CD4-positive, alpha-beta memory T cell (primary cell): ENCODE results near the gene FBXO10. TPM values are rescaled to one million over a fixed set of nuclear protein-coding genes. Genes with fewer than 3 reads are reported as not detected.
A peak's percentile ranks its signal among the peaks of the same experiment; 100 is the strongest.

Source experiments
- CTCF ChIA-PET: fragments of 350-600 bp; sonication (Branson Sonifier 250); formaldehyde crosslinking; loops from one replicate; lab custom pipeline; 2021; ENCODE audit warnings: inconsistent platforms; ENCODE audit not compliant: partially characterized antibody; lab: Charles Lee
- POLR2A ChIA-PET: fragments of 350-600 bp; sonication (Branson Sonifier 250); formaldehyde crosslinking; loops from one replicate; lab custom pipeline; 2021; ENCODE audit not compliant: partially characterized antibody; lab: Charles Lee
- DNase-seq, 5 donors: peaks; one replicate each; pipeline versions ENCODE4 v3.0.0 to v3.0.0-alpha.2; 2020 to 2022; ENCODE audit warnings: mixed read lengths in 1 of 5
- H3K27ac ChIP-seq: one replicate; pipeline ENCODE4 v1.7.0; 2013; ENCODE audit warnings: low read depth, low read length
- H3K27me3 ChIP-seq: 2 replicates; pipeline ENCODE4 v1.7.0; 2013; ENCODE audit warnings: mild to moderate bottlenecking, low read length, moderate library complexity; ENCODE audit not compliant: insufficient read depth
- H3K36me3 ChIP-seq: 2 replicates; pipeline ENCODE4 v1.7.0; 2013; ENCODE audit warnings: mild to moderate bottlenecking, low read length, moderate library complexity; ENCODE audit not compliant: insufficient read depth
- H3K4me1 ChIP-seq: 2 replicates; pipeline ENCODE4 v1.7.0; 2013; ENCODE audit warnings: mild to moderate bottlenecking, low read length, moderate library complexity; ENCODE audit not compliant: insufficient read depth
- H3K4me3 ChIP-seq, 2 donors: one replicate each; pipeline ENCODE4 v1.7.0; 2013; ENCODE audit warnings: low read length in 2 of 2, mild to moderate bottlenecking in 1 of 2
- H3K9me3 ChIP-seq, 2 donors: one replicate each; pipeline ENCODE4 v1.7.0; 2013; ENCODE audit warnings: low read length in 2 of 2, control low read depth in 1 of 2; ENCODE audit not compliant: control insufficient read depth in 1 of 2
- H3K27ac Mint-ChIP-seq, 7 donors: one replicate each; pipeline ENCODE4 v1.8.0; 2020 to 2021; ENCODE audit warnings: mixed read lengths in 7 of 7, mild to moderate bottlenecking in 6 of 7, inconsistent platforms in 3 of 7, moderate library complexity in 3 of 7
- H3K27me3 Mint-ChIP-seq, 2 donors: one replicate each; pipeline ENCODE4 v1.8.0; 2020 to 2021; ENCODE audit warnings: mixed read lengths in 2 of 2
- H3K36me3 Mint-ChIP-seq, 2 donors: one replicate each; pipeline ENCODE4 v1.8.0; 2020 to 2021; ENCODE audit warnings: mixed read lengths in 2 of 2, inconsistent platforms in 1 of 2, mild to moderate bottlenecking in 1 of 2
- H3K4me1 Mint-ChIP-seq, 4 donors: one replicate each; pipeline ENCODE4 v1.8.0; 2020 to 2021; ENCODE audit warnings: mixed read lengths in 4 of 4, mild to moderate bottlenecking in 1 of 4
- H3K4me3 Mint-ChIP-seq, 8 donors: one replicate each; pipeline ENCODE4 v1.8.0; 2020 to 2021; ENCODE audit warnings: mixed read lengths in 8 of 8, mild to moderate bottlenecking in 7 of 8, moderate library complexity in 6 of 8, inconsistent platforms in 3 of 8
- H3K9me3 Mint-ChIP-seq, 8 donors: one replicate each; pipeline ENCODE4 v1.8.0; 2020 to 2021; ENCODE audit warnings: mixed read lengths in 8 of 8, mild to moderate bottlenecking in 5 of 8, inconsistent platforms in 3 of 8, moderate library complexity in 1 of 8
- intact Hi-C: fragments of 100-400 bp; cut with micrococcal nuclease; formaldehyde crosslinking; loops from one replicate; pipeline ENCODE4 v1.15.1; 2023
- polyA plus RNA-seq, 2 donors: library from polyadenylated mRNA; unstranded; fragments of 300-500 nt; fragmentation: Illumina TruSeq; gene quantifications; one replicate each; pipeline ENCODE4 v1.2.3, GENCODE V29; 2021
- total RNA-seq, 2 experiments: library from RNA; stranded (reverse); gene quantifications; one replicate each; pipeline ENCODE4 v1.2.3, GENCODE V29; 2021

FBXO10 gene
- total and polyA plus RNA-seq, 4 experiments from 2014 or later: 3.2 to 6.1 (median 5.2) TPM

GRCh38 chr9:37466037-37466709, 110.0 kb downstream of the FBXO10 start:
- H3K27me3 ChIP-seq: no peaks in the 10 kb centered on the region
- intact Hi-C loops: loop anchor here (5.0 to 10.0 kb wide), 2 partner anchors 111 to 289 kb away; partner anchors contain the start of genes FBXO10 and TRMT10B
- peaks cover 0 to 2% (median 0%) of the 10 kb centered on the region in 8 donors for H3K9me3 Mint-ChIP-seq
- peak overlapping the region; percentile 72 to 73 for H3K4me3 ChIP-seq
- H3K4me1 Mint-ChIP-seq: peaks cover 20 to 51% (median 29%) of the 10 kb centered on the region in 4 donors
- H3K9me3 ChIP-seq: no peaks in the 10 kb centered on the region
- ChIA-PET CTCF (interaction anchor here (0.6 to 1.2 kb wide), 2 partner anchors 15 to 113 kb away, joined by 3 to 4 read pairs; no protein-coding TSS in a partner anchor), POLR2A (interaction anchor here (1.0 to 4.4 kb wide), 14 partner anchors 12 to 1276 kb away, joined by 3 to 60 read pairs (median 3); partner anchors contain the start of genes DCAF10, GRHPR, POLR1E and TOMM5)
- H3K36me3 ChIP-seq: no peaks in the 10 kb centered on the region
- peak in 3 of 5 donors; percentile 14 to 54 (median 23) for DNase-seq
- peaks cover 32% of the 10 kb centered on the region for H3K4me1 ChIP-seq
- H3K27ac ChIP-seq: peak overlapping the region; percentile 96
- peak overlapping the region; percentile 95 to 99 (median 98) for H3K27ac Mint-ChIP-seq
- no peaks in the 10 kb centered on the region for H3K27me3 Mint-ChIP-seq
- peak overlapping the region; percentile 93 to 99 (median 96) for H3K4me3 Mint-ChIP-seq
- H3K36me3 Mint-ChIP-seq: peaks cover 0 to 22% of the 10 kb centered on the region in 2 donors

GRCh38 chr9:37465249-37466036, 110.7 kb downstream of the FBXO10 start, which contains the start of gene ZBTB5:
Gene ZBTB5 (minus strand): TSS chr9:37465450. CDS start chr9:37442551, 22,899 bp downstream.
- H3K27me3 ChIP-seq: no peaks in the 10 kb centered on the region
- H3K36me3 ChIP-seq: no peaks in the 10 kb centered on the region
- peak; percentile 99 to 100 (median 99) for DNase-seq
- H3K9me3 Mint-ChIP-seq: peaks cover 0 to 2% (median 0%) of the 10 kb centered on the region in 8 donors
- POLR2A ChIA-PET: interaction anchor here (0.6 to 4.4 kb wide), 18 partner anchors 11 to 1275 kb away, joined by 3 to 60 read pairs (median 3); partner anchors contain the start of genes DCAF10, GRHPR, POLR1E and TOMM5
- H3K4me3 Mint-ChIP-seq: peak within 1 kb of the TSS; percentile 93 to 99 (median 96)
- H3K27ac ChIP-seq: peak within 1 kb of the TSS; percentile 96
- H3K4me3 ChIP-seq: peak within 1 kb of the TSS; percentile 72 to 77
- intact Hi-C loops: loop anchor here (1.0 to 10.0 kb wide), 9 partner anchors 20 to 439 kb away; partner anchors contain the start of genes EXOSC3, FBXO10, GRHPR and POLR1E
- no peaks in the 10 kb centered on the region for H3K9me3 ChIP-seq
- no peaks in the 10 kb centered on the region for H3K27me3 Mint-ChIP-seq
- peaks cover 35% of the 10 kb centered on the region for H3K4me1 ChIP-seq
- CTCF ChIA-PET: interaction anchor here (1.2 kb wide), 1 partner anchor 16 kb away, joined by 4 read pairs; no protein-coding TSS in a partner anchor
- H3K27ac Mint-ChIP-seq: peak within 1 kb of the TSS; percentile 95 to 99 (median 98)
- peaks cover 20 to 55% (median 31%) of the 10 kb centered on the region in 4 donors for H3K4me1 Mint-ChIP-seq
- peaks cover 0 to 22% of the 10 kb centered on the region in 2 donors for H3K36me3 Mint-ChIP-seq

- Histone ChIP-seq H3K27ac (peak overlapping the region; percentile 96), H3K27me3 (no peaks in the 10 kb centered on the region), H3K4me1 (peaks cover 35% of the 10 kb centered on the region), H3K36me3 (no peaks in the 10 kb centered on the region), H3K4me3 (peak overlapping the region; percentile 72 to 77), H3K9me3 (no peaks in the 10 kb centered on the region)
- H3K9me3 Mint-ChIP-seq: peaks cover 0 to 2% (median 0%) of the 10 kb centered on the region in 8 donors
- ChIA-PET CTCF (interaction anchor here (1.8 to 1.9 kb wide), 2 partner anchors 17 to 49 kb away, joined by 5 to 7 read pairs; no protein-coding TSS in a partner anchor), POLR2A (interaction anchor here (0.6 to 4.4 kb wide), 10 partner anchors 16 to 428 kb away, joined by 3 to 60 read pairs (median 3); partner anchors contain the start of genes DCAF10, GRHPR, POLR1E and TOMM5)
- peaks cover 20 to 55% (median 31%) of the 10 kb centered on the region in 4 donors for H3K4me1 Mint-ChIP-seq
- DNase-seq: peak in 3 of 5 donors; percentile 63 to 86 (median 75)
- no peaks in the 10 kb centered on the region for H3K27me3 Mint-ChIP-seq
- peak overlapping the region; percentile 93 to 99 (median 96) for H3K4me3 Mint-ChIP-seq
- peak overlapping the region; percentile 95 to 99 (median 98) for H3K27ac Mint-ChIP-seq
- intact Hi-C loops: loop anchor here (1.0 to 10.0 kb wide), 9 partner anchors 21 to 440 kb away; partner anchors contain the start of genes EXOSC3, FBXO10, GRHPR and POLR1E
- peaks cover 0 to 22% of the 10 kb centered on the region in 2 donors for H3K36me3 Mint-ChIP-seq
These were observed 111.5 kb downstream of the FBXO10 start for GRCh38 chr9:37464426-37465248.

GRCh38 chr9:37464006-37464405, 112.2 kb downstream of the FBXO10 start:
- intact Hi-C loops: loop anchor here (10.0 kb wide), 1 partner anchor 291 kb away; the partner anchor contains the start of gene TRMT10B
- no peaks in the 10 kb centered on the region for H3K27me3 Mint-ChIP-seq
- H3K4me3 ChIP-seq: no peak overlapping the region
- H3K4me3 Mint-ChIP-seq: peak overlapping the region; percentile 93 to 99 (median 96)
- H3K27ac ChIP-seq: peak overlapping the region; percentile 96
- POLR2A ChIA-PET: interaction anchor here (4.4 kb wide), 1 partner anchor 22 kb away, joined by 60 read pairs; the partner anchor contains the start of gene POLR1E
- no peaks in the 10 kb centered on the region for H3K27me3 ChIP-seq
- DNase-seq: no peak
- H3K36me3 Mint-ChIP-seq: peaks cover 0 to 22% of the 10 kb centered on the region in 2 donors
- H3K9me3 Mint-ChIP-seq: peaks cover 0 to 2% (median 0%) of the 10 kb centered on the region in 8 donors
- H3K27ac Mint-ChIP-seq: peak overlapping the region; percentile 49 to 99 (median 98)
- peaks cover 20 to 55% (median 33%) of the 10 kb centered on the region in 4 donors for H3K4me1 Mint-ChIP-seq
- H3K36me3 ChIP-seq: no peaks in the 10 kb centered on the region
- peaks cover 35% of the 10 kb centered on the region for H3K4me1 ChIP-seq
- CTCF ChIA-PET: interaction anchor here (1.8 to 1.9 kb wide), 2 partner anchors 17 to 49 kb away, joined by 5 to 7 read pairs; no protein-coding TSS in a partner anchor
- H3K9me3 ChIP-seq: no peaks in the 10 kb centered on the region

Other genes starting within 250 kb of the FBXO10 start
- 10 to 100 TPM; 57.2 TPM for gene GRHPR, start 153.7 kb downstream of the FBXO10 start, total RNA-seq
- gene GRHPR, start 153.7 kb downstream of the FBXO10 start, polyA plus RNA-seq: 100 to 1,000 TPM in 1 of 2 donors, 10 to 100 TPM in 1; 69.2 to 106 TPM
- 10 to 100 TPM; 16.2 to 16.4 TPM for gene ZBTB5, start 110.9 kb downstream of the FBXO10 start, total RNA-seq
- 1 to 10 TPM in 1 of 2 donors, under 1 TPM in 1; 0.29 to 1.5 TPM for gene ZBTB5, start 110.9 kb downstream of the FBXO10 start, polyA plus RNA-seq
- 10 to 100 TPM; 36.2 to 38.2 TPM for gene POLR1E, start 90.4 kb downstream of the FBXO10 start, total RNA-seq
- 10 to 100 TPM; 12.2 to 22.8 TPM for gene POLR1E, start 90.4 kb downstream of the FBXO10 start, polyA plus RNA-seq
- gene TOMM5, start 16.2 kb upstream of the FBXO10 start, total RNA-seq: 10 to 100 TPM; 48.2 to 51.1 TPM
- 100 to 1,000 TPM; 201 to 226 TPM for gene TOMM5, start 16.2 kb upstream of the FBXO10 start, polyA plus RNA-seq
- gene FRMPD1, start 74.6 kb upstream of the FBXO10 start, total RNA-seq: not detected
- not detected for gene FRMPD1, start 74.6 kb upstream of the FBXO10 start, polyA plus RNA-seq
- gene TRMT10B, start 177.4 kb upstream of the FBXO10 start, total RNA-seq: 10 to 100 TPM; 24.3 to 27.4 TPM
- gene TRMT10B, start 177.4 kb upstream of the FBXO10 start, polyA plus RNA-seq: 10 to 100 TPM; 11.2 to 13.1 TPM
- 10 to 100 TPM; 63.5 to 68.6 TPM for gene EXOSC3, start 208.7 kb upstream of the FBXO10 start, total RNA-seq
- gene EXOSC3, start 208.7 kb upstream of the FBXO10 start, polyA plus RNA-seq: 10 to 100 TPM; 25.1 to 38.7 TPM
- gene DCAF10, start 224.4 kb upstream of the FBXO10 start, total RNA-seq: 10 to 100 TPM; 20.3 to 21.7 TPM
- 10 to 100 TPM; 36.7 to 37.1 TPM for gene DCAF10, start 224.4 kb upstream of the FBXO10 start, polyA plus RNA-seq